ENCODE results near the gene CDH12.
"Not testable (repeated sequence)": the region's sequence is repeated elsewhere in the genome, so short reads cannot be mapped to it uniquely, and the experiment has no call there.

Gene CDH12

DNA sequence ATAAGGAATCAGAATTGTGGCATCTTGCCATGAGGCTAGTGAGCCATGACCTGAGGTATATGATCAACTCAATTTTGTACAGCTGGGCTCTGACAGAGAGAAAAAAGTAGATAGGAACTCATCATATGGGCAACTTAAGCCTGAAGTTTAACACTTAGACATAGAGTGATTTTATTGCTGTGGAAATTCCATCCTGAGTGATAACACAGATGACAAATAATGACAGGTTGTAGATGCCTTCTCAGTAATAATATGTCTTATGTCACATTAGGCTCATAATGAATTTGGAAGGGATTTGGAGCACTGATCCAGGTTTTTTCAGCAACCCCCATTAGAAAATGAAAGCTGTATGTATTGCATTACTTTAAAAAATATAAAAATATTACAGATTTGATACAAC, 744.6 kb downstream of the CDH12 start:
- DNase-seq, result no peak

GRCh38 chr5:22102823-22103359, 750.3 kb downstream of the CDH12 start:
- no peak for DNase-seq

- DNase-seq, result no peak
Measured at GRCh38 chr5:22088517-22088916, 764.6 kb downstream of the CDH12 start.

GRCh38 chr5:22079566-22079965, 773.6 kb downstream of the CDH12 start:
- no peak for DNase-seq

DNA sequence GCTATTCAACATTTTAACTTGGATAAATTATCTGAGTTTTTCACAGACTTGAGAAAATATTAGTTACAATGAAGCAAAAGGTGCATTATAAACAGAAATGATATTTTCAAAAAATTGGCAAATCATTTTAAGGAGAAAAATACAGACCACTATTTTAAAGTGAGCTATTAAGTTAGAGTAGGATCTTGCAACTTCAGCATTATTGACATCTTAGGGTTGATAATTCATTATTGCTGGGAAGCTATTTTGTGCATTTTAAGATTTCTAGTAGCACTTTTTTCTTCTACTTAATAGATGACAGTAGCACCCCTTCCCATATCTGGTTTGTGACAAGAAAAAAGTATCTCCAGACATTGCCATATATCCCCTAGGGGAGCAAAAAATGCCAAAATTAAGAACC, 774.1 kb downstream of the CDH12 start:
- no peak for DNase-seq

DNA sequence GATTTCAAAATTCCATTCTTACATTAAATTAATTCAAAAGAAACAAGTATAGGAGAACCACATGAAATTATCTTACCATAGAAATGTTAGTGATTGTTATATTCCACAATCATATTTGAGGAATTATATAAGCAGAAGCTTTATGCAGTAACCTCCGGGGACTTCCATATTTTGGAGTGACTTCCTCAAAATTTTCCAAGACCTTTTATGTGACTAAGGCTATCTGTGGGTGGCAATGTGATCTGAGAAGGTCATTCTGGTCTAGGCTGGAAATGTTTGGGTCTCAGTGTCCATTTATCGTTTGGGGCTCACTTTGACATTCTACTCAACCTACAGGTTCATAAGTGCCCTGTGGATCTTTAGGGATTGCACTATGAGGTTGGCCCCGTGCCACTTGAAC, 776.6 kb downstream of the CDH12 start:
- DNase-seq, result no peak

DNA sequence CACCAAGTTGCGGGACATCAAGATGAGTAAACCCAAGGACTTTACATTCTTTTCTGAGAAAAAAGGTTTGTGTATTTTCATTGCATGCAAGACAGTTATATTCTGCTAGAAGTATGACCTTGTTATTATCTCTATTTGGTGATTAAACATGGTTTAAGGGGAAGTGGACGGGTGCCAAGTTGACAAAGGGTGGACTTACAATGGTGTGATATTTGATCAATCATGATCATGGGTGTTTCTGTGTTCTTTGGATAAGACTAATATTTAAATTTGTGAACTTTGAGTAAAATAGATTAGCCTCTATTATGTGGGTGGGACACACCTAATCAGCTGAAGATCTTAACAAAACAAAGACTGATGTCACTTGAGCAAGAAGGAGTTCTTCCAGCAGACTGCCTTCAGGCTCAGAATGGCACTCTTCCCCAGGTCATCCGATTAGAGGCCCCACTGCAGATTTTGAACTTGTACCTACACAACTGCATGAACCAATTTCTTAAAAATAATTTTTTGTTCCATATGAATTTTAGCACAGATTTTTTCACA, 782.9 kb downstream of the CDH12 start:
- DNase-seq, result no peak

DNA sequence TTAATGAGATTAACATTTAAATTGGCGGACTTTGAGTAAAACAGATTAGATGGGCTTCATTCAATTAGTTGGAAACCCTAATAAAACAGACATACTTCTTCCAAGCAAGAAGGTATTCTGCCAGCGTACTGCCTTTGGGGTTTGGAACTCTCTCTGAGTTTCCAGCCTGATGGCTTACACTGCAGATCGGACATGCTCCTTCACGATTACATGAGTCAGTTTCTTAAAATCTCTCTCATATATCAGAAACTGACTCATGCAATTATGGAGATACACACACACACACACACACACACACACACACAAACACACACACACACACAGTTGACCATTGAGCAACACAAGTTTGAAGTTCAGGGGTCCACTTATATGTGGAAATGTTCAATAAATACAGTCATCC, 789.4 kb downstream of the CDH12 start:
- no peak for DNase-seq

DNA sequence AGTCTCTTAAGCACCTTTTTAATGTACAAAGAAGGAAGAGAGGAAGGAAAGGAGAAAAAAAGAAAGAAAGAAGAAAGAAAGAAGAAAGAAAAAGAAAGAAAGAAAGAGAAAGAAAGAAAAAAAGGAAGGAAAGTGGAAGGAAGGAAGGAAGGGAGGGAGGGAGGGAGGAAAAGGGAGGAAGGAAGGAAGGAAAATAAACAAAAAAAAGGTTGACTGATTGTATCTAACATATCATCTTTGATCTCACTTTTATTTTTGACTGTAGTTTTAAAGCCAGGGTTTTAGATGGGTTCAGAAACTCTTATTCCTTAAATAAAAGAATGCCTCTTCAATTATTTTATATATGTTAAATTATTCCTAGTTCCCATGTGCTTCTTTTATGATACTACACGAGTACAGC, 794.5 kb downstream of the CDH12 start:
- DNase-seq, result no peak

DNA sequence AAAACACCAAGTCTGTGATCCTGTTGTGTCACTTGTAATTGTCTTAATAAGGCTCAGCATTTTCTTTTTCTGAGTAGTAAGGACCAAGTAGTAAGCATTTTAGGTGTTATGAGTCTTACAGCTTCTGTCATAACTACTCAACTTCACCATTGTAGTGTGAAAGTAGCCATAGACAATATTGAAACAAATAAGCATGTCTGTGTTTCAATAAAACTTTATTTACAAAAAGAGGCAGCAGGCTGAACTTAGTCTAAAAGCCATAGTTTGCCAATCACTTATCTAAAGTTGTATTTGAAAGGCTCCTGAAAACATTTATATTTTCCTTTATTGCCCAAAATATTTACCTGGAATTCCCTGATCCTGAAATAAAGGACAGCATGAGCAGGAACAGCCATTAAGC, 796.1 kb downstream of the CDH12 start:
- DNase-seq, result no peak

DNA sequence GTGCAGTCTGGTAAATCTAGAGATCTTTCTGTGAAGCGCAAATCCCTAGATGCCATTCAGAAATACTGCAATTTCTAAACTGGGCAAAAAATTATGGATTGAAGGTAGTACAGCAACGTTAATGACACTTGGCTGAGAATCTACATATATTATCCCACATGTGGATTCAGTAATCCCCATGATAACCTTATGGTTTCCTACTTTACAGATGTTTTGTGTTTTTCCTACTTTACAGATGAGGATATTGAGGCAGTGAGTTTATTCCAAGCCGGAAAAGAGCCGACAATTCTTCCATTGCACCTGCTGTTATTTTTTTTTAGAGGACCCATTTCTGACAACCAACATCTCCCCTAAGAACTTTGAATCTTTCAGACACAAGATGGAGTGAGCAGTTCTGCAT, 796.5 kb downstream of the CDH12 start:
- no peak for DNase-seq

- DNase-seq, result no peak
Measured at GRCh38 chr5:22053195-22053594, 799.9 kb downstream of the CDH12 start.

DNA sequence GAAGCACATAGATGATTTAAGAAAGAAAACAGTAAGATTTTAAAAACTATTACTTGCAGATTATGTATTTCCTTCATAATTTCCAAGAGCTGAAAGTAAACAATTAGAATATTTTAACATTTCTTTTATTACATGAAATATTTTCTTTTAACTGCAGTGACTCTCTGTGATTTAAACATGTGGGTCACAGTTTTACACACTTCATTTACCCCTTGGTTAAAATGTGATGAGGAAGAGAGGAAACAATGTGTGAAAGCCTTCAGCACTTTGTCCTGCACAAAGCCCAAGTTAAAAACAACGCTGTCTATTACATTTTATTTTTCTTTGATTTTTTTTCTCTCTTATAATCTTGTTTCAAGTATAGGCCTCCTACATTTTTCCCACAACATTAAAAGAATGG, 801.3 kb downstream of the CDH12 start:
- DNase-seq, result no peak

GRCh38 chr5:22050931-22051330, 802.2 kb downstream of the CDH12 start:
- no peak for DNase-seq

- DNase-seq, result no peak
Measured at GRCh38 chr5:22044229-22044628, 808.9 kb downstream of the CDH12 start.

DNA sequence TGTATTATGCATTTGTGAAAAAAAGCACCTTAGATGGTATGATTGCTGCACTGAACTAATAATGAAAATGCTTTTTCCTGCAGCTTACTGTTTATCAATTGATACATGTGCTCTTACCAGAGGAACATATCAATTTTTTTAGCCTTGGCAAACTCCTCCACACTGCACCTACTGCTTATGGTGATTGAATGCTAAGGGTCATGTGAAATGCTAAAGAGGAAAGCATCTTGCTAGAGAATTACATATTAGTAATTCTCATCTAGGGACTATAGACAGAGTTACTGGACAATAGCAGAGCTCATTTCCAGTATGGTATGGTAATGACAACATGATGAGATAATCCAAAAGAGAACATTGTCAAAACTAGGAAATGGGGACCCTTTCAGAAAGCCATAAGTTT, 817.1 kb downstream of the CDH12 start:
- DNase-seq, result no peak

DNA sequence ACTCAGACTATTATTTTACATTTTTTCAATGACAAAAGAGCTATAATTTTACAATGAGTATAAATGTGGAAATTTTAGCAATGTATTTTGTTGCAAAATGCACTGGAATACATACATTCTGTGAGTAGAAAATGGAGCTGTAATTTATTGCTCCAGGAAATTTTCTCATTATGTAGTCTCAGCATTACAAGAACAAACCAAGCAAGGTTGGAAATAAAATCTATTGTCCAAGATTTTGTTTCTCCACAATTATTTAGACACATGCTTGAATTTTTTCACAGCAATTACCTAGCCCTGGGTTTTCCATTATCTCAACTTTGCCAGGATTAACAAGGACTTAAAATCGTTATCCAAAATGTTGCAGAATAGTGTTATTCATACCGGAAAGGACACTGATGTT, 820.1 kb downstream of the CDH12 start:
- no peak for DNase-seq

DNA sequence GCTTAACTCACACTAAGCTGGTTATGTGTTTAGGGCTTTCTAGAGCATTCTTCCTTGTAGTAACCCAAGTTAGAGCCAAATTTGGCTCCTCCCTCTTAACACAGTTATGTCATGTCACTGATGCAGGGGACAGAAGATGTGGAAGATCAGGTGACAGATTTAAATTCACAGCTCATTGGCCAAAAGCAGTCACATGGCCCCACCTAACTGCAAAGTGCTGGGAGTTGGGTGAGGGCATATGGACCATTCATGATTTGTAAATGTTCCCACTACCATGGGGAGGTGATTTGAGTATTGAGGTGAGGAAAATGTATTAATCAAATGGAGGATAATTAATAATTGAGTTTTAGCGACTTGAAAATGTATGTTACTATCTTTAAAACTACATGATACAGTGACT, 829.4 kb downstream of the CDH12 start:
- no peak for DNase-seq

DNA sequence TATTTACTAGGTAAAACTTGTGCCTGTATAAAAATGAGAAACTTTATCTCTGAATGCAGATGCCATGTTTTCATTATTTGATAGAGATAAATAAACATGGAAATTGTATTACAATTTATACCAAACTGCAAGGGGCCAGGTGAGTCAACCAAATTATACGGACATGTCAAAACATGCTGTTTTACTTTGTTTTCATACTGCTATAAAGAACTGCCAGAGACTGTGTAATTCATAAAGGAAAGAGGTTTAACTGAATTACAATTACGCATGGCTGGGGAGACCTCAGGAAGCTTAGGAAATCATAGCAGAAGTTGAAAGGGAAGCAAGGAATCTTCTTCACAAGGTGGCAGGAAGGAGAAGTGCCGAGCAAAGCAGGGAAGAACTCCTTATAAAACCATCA, 840.3 kb downstream of the CDH12 start:
- DNase-seq, result not testable (repeated sequence)

DNA sequence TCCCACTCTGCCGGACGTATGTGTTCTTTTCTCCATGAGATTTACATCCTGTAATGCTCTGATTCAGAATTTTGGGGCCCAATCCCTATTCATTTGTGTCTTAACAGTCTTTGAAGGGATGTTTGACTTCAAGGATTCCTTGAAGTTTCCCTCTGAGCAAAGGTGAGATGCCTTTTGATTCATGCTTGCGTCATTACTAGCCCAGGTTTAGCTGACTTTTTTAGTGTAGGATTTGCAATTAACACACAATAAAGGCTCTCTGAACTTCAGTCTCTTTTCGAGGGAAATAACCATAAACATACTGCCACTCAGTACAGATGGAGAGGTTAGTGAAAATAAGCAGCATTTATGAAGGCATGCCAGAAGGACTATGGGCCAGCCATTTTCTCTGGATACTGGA, 842.3 kb downstream of the CDH12 start:
- DNase-seq, result not testable (repeated sequence)

DNA sequence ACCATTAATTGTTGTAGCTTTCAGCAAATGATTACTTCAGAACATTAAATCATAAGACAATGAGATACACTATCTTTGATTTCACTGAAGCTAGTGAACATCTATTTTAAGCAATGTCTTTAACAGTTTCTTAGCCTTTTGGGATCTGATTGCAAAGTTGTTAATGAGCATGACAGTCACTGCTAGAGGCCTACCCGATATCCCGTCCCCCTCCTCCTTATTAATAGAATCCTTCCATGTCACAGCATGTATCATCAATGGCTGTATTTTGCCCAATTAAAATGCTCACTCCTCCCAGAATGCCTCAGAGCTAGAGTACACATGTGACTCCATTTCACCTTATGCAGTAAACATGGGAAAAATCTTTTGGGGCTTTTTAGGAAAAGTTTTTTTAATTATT, 852.0 kb downstream of the CDH12 start:
- DNase-seq, result not testable (repeated sequence)

DNA sequence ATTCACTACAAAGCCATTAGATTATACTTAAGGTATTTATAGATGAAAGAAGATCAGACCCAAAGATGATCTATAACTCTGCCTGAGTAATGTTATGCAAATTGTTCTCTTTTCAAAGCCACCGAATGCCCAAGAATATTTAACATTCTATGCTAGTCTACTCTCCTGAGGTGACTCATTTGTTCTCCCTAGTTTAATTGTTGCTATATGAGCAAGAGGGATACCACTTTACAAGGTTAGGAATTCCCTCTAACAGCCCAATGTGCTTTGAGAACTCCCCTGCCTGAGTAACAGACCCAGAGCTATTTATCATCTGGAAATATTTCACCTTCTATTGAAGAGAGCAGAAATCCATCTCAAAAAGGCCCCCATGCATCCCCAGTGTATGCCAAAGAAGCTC, 867.3 kb downstream of the CDH12 start:
- not testable (repeated sequence) for DNase-seq

GRCh38 chr5:21951571-21951970, 901.6 kb downstream of the CDH12 start:
- DNase-seq, result not testable (repeated sequence)

- no peak for DNase-seq
Measured at GRCh38 chr5:21931116-21931515, 922.0 kb downstream of the CDH12 start.

GRCh38 chr5:21919414-21920022, 933.6 kb downstream of the CDH12 start:
- no peak for DNase-seq

All from activated CD4-positive, alpha-beta T cell treated with anti-CD3 and anti-CD28 coated beads for 4 hours (primary cell).